ENCODE measurements around the gene MED15.

Gene MED15

DNA sequence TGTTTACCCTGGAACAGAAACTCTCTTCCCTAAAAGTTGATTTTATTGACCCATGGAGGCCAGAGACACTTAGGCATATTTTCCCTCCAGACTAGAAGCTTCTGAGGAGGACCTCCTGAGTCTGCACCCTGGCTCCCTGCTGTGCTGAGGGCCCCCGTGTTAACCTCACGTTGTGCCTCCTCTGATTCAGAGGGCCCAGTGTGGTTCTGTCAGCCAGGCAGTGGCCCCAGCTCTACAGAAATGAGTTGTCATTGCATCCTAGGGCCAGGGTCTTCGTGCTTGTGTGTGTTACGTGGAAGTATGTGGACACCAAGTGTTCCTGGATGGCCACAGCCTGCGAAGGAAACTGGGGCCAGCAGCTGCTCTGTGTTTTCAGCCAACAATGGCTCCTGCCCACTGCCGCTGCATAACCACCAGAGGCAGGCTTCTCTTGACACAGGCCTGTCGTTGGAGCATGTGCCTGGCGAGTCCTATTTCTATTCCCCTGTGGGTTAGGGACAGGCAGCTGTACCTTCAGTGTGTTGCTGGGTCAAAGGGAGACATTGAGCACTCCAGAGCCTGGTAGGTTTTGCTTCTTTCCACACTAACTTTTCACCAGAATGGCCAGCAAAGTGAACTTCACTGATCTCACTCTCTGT lies 44.5 kb downstream of the MED15 start:
- DNase-seq (ENCODE audit: low read depth in 2 of 2), result peak; percentile 44

DNA sequence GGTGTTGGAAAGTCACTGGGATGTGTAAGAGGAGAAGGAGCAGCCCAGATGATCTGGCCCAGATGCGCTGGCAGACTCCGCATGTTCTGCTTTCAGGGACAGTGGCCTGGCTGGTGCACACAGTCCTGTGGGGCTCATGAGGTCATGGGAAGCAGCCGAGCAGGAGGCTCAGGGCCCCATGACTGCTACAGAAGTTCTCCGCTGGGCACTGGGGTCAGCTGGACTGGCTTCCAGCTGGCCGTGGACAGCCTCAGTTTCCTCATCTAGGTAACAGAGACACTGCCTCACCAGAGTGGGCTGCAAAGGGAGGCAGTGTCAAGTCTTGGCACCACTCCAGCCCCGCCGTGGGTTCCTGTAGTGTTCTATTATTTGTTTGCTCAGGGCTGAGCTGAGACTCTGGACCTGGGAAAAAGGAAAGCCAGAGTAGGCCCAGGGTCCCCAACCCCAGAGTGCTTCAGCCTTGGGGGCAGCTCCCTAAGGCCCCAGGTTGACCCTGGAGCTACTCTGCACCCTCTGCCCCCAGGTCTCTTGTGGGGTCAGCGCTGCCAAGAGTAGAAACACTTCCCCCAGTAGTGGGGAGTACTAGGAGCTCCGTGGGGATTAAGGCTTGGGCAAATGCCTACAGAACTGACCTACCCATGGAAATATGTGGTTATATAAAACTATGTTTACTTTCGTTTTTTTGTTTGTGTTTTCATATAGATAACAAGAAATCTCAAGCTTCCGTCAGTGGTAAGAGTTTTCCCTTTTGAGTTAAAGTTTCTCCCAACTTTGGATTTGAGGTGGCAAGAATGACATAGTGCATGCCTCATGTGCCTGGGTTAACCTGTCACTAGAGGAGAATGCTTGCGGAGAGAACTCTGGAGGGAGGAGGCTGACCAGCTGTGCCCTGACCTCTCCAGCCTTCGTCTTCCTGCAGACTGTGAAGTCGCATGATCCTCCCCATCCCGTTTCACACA lies 45.3 kb downstream of the MED15 start:
- DNase-seq (ENCODE audit: low read depth in 2 of 2), result no peak

DNA sequence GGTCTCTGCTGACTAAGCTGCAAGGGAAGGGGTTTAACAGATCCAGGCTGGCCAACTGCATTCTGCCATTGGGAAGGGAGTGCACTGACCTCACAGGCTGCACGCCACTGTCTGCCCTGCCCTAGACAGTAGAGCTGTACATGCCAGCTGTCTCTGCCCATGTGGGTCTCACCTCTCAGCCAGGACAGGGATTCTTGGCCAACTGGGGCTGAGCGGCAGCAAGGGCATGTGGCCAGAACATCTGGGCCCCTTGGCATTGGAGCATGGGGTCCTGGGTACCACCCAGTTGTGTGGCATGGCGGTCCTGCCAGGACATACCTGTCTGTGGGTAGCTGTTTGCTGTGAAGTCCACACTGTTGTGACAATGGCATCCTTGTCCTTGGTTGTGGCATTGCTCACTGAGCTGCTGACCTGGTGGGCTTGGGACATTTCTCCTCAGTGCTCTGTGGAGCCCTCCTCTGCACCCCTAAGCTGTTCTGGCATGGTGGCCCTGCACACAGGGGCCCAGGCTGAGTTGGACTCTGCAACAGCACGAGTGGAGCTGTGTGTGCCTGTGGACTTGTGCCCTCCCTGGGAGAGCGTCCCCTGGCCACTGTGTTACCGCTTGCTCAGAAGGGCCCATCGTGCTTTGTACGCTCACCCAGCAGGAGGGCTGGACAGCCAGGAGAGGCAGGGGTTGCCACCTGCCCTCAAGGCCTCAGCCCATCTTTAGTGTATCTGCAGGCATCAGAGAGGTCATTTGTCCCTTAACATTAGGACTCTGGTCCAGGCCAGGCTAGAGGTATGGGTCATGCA lies 46.7 kb downstream of the MED15 start:
- no peak for DNase-seq (ENCODE audit: low read depth in 2 of 2)

DNA sequence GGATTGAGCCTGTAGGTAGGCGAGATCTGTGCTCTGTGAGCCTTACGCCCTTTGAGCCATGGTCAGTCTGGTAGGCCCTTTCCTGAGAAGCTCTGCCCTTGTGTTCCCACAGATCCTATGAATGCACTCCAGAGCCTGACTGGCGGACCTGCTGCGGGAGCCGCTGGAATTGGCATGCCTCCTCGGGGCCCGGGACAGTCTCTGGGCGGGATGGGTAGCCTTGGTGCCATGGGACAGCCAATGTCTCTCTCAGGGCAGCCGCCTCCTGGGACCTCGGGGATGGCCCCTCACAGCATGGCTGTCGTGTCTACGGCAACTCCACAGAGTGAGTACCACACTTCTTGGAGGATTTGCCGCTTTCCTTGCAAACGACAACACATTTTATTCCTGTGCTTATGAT lies 47.4 kb downstream of the MED15 start:
- no peak for DNase-seq (ENCODE audit: low read depth in 2 of 2)

DNA sequence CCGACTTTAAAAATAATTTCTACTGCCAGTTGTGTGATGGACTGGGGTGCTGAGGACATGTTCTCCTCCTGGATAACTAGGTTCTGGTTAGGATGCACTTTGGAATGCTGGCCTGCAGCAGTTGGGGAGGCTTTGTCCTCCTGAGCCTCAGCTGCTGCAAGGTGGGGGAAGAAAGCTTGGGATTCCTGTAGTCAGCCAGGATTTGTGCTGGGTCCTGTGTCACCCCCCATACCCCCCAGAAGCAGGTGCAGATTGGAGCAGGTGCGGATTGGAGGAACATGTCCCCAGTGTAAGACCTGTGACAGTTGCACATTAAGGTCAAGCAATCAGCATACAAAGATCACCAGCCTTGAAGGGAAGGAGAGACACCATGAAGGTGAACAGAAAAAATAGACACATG lies 51.1 kb downstream of the MED15 start:
- DNase-seq (ENCODE audit: low read depth in 2 of 2), result no peak

DNA sequence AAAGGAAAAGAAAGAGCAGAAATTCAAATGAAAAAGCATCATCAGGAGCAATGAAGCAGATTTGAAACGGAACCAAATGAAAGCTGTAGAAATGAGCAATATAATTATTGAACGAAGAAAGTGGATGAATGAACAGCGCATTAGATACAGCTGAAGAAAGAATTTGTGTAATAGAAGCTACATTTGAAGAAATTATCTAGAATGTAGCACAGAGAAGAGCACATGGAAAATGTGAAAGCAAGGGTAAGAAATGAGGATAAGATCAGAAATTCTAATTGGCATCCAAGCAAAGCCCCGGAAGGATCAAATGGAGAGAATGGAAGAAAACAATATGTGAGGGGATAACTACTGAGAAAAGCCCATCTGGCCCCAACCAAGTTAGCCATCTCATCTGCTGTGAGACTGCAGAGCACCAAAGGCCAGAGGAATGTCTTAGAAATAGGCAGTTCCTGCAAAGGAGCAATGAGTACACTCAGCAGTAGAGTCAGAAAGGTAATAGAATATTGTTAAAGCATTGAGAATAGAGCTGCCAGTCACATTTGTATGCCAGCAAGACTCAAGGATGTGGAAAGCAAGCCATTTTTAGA lies 51.9 kb downstream of the MED15 start:
- no peak for DNase-seq (ENCODE audit: low read depth in 2 of 2)

DNA sequence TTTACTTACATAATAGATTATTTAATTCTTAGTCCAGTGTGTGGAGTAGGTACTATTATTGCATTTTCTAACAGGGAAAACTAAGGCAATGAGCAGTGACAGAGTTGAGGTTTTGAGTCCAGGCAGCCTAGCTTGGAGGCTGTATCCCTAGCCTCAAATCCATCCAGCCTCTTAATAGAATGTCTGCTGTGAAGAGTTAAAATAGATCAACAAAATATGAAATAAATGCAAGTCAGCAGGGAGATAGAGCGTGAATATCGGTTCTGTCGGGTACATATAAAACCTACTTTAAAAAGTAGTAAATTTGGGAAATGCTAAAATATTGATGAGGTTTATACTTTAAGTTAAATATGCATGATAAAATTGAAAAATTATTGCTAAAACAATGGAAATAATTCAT lies 53.3 kb downstream of the MED15 start:
- DNase-seq (ENCODE audit: low read depth in 2 of 2), result no peak

DNA sequence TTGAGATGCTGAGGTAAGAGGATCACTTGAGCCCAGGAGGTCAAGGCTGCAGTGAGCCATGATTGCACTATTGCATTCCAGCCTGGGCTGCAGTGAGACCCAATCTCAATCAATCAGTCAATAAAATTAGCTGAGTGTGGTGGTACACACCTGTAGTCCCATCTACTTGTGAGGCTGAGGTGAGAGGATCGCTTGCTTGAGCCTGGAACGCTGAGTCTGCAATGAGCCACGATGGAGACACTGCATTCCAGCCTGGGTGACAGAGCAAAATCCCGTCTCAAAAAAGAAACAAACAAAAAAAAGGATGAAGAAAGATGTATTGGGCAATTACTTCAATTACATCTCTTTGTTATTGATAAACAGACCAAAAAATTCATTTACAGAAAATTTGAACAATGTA lies 54.5 kb downstream of the MED15 start:
- DNase-seq (ENCODE audit: low read depth in 2 of 2), result no peak

DNA sequence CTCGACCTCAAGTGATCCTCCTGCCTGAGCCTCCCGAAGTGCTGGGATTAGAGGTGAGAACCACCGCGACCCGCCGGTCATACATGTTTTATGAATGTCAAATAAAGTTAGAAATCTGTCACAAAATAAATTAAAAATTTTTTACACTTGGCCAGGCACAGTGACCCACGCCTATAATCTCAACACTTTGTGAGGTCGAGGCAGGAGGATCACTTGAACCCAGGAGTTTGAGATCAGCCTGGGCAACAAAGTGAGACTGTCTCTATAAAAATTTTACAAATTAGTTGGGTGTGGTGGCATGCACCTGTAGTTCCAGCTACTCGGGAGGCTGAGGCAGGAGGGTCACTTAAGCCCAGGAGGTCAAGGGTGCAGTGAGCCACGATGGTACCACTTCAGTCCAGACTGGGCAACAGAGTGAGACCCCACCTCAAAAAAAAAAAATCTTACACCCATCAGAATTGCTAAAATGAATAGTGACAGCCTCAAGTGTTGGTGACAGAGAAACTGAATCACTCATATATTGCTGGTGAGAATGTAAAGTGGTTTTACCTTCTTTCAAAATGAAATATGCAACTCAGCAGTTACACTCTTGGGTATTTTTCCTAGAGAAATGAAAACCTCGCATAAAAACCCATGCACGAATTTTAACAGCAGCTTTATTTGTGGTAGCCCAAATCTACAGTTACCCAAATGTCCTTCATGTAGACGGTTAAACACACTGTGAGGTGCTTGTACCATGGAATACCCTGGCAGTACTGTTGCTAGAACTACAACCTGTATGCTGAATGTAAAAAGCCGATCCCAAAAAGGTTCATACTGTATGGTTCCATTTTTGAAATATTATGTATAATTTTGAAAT lies 55.4 kb downstream of the MED15 start:
- DNase-seq (ENCODE audit: low read depth in 2 of 2), result no peak

DNA sequence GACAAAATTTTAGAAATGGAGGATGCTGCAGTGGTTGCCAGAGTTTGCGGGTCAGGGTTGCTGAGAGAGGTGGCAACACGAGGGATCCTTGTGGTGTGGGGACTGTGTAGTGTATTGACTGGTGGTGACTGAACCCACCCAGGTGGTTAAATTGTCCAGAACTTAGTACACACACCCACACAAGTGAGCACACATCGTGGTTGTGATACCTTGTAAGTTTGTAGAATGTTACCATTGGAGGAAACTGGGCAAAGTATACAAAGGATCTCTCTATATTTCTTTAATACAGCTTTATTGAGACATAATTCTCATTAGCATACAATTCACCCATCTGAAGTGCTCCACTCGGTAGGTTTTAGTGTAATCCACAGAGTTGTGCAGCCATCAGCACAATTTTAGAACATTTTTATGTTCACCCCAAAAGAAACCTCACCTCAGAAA lies 56.1 kb downstream of the MED15 start:
- no peak for DNase-seq (ENCODE audit: low read depth in 2 of 2)

DNA sequence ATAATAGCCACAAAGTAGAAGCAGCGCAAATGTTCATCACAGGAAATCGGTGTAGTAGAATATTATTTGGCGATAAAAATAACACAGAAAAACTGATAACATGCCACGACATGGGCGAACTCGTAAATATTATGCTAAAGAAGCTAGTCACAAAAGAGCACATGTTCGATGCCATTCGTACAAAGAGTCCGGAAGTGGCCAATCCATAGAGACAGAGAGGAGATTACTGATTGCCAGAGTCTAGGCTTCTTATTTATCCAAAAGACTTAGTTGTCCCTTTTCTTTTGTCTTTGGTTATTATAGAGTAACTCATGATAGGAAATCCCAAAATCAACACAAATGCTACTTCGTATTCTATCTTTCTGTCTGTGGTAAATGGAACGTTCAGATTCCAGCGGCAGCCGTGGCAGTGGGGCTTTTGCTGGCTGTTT lies 56.5 kb downstream of the MED15 start:
- no peak for DNase-seq (ENCODE audit: low read depth in 2 of 2)

DNA sequence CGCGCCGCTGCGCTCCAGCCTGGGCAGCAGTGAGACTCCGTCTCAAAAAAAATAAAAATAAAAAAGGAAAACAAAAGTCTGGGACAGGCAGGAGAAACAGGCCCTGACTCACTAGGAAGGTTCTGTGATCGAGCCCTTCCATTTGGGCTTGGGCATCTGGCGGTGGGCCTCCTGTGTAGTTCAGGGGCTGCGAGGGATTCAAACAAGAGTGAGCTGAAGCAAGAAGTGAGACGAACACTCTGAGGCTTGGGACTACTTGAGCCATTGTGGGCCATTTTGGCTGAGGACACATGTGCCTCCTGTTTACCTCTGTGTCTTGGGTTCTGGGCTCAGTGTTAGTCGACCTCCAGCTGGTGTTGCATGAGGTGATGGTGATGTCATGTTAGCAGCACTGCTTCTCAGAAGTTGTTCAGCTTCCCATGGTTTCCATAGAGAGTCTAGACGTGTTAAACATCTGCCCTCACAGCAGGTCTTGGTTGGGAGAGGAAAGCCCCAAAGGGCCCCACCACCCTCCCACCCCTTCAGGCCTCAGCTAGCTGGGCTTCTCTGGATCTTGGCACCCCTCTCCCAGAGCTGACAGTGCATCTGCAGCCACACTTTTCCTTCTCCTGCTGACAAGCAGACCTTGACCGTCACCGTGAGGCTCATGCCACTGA lies 57.8 kb downstream of the MED15 start:
- no peak for DNase-seq (ENCODE audit: low read depth in 2 of 2)

DNA sequence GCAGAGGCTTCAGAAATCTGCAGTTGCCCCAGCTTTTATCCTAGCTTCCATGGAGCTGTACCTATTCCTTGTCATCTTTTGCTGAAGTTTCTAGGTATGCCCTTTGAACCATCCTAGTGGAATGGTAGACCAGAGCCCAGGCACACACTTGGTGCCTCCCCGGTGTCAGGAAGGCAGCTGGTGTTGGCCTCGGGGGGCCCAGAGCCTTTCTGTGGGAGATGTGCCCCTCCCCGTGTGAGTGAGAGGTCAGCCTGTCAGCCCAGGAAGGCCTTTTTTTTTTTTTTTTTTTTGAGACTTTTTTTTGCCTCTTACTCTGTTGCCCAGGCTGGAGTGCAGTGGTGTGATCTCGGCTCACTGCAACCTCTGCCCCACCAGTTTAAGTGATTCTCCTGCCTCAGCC lies 58.4 kb downstream of the MED15 start:
- DNase-seq (ENCODE audit: low read depth in 2 of 2), result no peak

DNA sequence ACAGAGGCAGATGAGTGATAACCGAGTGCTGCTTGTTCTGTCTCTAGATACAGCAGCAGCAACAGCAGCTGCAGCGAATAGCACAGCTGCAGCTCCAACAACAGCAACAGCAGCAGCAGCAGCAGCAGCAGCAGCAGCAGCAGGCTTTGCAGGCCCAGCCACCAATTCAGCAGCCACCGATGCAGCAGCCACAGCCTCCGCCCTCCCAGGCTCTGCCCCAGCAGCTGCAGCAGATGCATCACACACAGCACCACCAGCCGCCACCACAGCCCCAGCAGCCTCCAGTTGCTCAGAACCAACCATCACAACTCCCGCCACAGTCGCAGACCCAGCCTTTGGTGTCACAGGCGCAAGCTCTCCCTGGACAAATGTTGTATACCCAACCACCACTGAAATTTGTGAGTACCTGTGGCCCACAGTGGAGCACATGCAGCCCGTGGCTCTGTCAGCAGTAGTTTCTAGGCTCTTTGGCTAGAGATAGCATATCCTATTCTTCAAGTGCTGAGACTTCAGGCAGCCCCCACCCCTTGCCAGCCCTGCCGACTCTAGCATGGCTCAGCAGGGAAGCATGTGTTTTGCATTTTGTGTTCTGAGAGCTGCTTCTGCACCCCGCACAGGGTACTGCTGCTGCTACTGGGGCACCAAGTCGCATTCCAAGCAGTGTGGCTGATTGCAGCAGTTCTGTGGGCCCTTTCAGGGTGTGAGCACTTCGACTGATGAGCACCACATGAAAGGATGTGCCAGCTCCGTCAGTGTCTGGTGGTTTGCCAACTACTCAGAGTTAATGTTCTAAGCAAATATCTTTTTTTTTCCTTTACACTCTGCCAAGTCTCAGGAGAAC lies 59.2 kb downstream of the MED15 start:
- no peak for DNase-seq (ENCODE audit: low read depth in 2 of 2)

DNA sequence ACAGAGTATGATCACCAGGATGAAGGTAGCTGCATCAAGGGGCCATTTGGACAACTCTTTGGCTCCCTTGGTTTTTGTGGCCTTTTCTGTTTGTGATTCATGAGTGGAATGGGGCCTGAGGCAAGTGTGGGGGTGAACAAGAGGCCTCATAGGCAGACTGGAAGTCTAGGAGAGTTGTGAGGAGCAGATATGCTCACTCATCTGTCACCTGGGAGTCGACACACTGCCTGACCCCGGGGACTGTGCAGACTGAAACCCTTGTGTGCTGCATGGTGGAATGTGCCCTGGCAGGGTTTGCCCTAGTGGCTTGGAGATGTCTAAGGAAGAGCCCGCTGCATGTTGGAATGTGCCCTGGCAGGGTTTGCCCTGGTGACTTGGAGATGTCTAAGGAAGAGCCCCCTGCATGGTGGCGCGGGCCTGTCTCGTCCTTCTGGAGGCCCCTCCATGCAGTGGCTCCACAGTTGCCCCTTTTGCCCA lies 60.0 kb downstream of the MED15 start:
- no peak for DNase-seq (ENCODE audit: low read depth in 2 of 2)

DNA sequence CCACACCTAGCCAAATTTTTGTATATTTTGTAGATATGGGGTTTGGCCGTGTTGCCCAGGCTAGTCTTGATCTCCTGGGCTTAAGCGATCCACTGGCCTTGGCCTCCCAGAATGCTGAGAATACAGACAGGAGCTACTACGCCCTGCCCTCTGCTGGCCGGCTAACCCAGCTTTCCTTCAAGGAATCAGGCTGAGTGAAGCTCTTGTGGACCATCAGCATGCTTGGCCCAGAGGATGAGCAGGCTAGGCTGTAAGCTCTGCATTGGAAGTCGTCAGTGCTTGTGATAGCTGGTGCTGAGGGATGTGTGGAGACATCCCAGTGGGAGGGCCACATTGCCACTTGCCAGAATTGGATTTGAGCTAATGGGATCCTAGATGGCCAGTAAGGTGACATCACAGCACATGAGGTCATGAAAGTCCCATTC lies 60.6 kb downstream of the MED15 start:
- DNase-seq (ENCODE audit: low read depth in 2 of 2), result no peak

DNA sequence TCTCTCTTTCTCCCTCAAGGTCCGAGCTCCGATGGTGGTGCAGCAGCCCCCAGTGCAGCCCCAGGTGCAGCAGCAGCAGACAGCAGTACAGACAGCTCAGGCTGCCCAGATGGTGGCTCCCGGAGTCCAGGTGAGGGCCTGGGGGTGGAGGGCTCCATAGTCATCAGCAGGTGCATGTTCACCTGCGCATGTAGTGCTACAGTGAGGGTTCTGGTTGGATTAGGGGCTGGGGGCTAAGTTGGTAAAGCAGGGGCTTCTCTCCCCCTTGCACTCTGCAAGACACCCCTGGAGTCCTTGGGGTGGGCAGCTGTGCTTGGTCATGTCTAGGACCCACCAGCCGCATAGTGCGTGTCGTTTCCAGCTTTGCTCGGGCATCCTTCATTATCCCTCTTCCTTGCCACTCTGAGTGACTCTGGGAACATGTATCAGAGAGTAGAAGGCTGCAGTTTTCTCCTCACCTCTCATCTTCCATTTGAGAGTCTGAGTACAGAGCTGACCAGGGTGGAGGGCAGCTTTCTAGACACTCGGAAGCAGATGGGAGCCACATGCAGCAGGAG lies 61.2 kb downstream of the MED15 start:
- DNase-seq (ENCODE audit: low read depth in 2 of 2), result no peak

DNA sequence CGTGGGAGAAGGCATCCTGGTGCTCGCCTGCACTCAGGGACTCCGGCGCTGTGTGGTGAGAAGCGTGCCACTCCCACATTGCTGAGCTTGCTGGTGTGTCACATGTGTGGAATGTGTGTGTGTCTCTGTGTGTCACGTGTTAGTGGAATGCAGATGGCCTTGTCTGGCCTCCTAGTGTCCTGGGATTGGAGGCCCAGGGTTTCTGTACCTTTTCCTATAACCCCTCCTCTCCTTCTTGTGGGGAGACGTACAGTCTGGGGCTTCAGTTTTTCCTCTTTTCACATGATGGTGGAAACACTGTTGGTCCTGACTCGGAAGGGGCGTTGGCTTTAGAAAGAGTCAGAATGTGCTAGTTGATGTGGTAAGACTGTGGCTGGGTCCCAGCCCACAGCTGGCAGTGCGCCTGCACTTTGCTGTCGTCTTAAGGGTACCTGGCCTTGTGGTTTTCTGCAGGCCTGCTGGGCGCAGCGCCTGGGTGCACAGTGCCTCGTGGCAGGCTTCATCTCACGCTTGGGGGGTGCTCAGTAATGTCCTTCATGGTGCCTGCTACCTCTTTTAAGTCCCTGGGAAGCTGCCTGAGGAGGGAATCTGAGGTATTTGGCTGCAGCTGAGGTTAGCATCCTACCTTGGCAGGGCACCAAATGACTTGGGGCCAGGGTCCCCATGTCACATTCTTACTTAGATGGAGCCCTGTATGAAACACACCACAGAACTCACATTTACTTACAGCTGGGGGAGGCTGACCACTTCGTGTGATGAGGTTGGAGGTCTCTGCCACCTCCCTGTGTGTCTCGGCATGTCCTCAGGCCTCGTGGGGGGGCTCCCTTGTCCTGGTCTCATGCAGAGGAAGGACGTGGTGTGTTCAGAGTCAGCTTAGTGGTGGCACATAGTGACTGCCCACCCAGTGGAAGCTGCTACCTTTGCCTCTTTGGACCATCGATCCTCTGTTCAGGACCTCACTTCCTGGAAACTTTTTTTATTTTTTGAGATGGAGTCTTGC lies 61.9 kb downstream of the MED15 start:
- DNase-seq (ENCODE audit: low read depth in 2 of 2), result peak in 1 of 2 donors; percentile 31

Measured in activated CD4-positive, alpha-beta T cell treated with anti-CD3 and anti-CD28 coated beads for 24 hours (primary cell).